ENCODE results near the gene MIPEP.

MIPEP gene

DNA sequence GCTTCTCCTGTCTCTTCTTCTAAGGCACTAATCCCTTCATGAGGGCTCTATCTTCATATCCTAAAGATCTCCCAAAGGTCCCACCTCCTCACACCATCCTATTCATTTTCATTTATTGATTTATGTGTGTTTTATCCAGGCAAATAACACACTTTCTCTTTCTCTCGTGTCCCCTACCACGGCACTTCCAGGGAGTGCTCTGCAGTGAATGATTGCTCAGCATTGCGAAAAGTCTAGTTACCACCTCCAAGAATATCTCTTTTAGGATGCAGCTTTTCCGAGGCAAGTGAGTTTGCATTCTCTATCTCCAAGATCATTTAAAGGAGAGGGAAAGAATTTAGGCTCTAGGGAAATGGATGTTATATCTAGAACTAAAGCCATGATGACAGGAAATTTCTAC, 101.7 kb downstream of the MIPEP start:
- Histone ChIP-seq H3K36me3 (ENCODE audit: insufficient read depth, low read length) (no peaks in the 10 kb centered on the region), H3K4me1 (ENCODE audit: insufficient read depth, low read length) (peaks cover 11% of the 10 kb centered on the region), H3K27ac (ENCODE audit: low read depth, low read length) (no peak overlapping the region), H3K4me3 (ENCODE audit: low read depth in 1 of 2, low read length in 2 of 2) (no peak overlapping the region), H3K9ac (ENCODE audit: low read length) (no peak overlapping the region), H3K27me3 (ENCODE audit: control insufficient read depth in 1 of 2, insufficient read depth in 2 of 2, low read length in 2 of 2) (no peaks in the 10 kb centered on the region), H3K9me3 (ENCODE audit: low read length) (no peaks in the 10 kb centered on the region)

DNA sequence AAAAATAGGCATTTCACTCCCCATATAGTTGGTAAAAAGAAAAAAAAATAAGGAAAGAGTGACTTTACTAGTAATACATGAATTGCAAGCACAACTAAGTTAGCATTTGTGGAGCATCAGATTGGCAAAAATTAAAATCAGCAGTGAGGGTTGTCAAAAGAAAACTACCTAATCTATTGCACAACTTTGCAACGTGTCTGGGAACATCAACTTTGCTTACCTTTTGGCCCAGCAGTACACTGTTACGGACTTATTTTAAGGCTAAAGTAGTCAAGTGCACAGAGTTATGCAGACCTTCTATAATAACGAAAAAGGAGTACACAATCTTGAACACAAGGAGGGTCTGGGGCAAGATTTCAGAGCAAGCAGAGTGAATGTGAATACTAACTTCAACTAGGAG, 102.6 kb downstream of the MIPEP start:
- peaks cover 11% of the 10 kb centered on the region for H3K4me1 ChIP-seq (ENCODE audit: insufficient read depth, low read length)
- no peak overlapping the region for H3K9ac ChIP-seq (ENCODE audit: low read length)
- no peaks in the 10 kb centered on the region for H3K36me3 ChIP-seq (ENCODE audit: insufficient read depth, low read length)
- H3K9me3 ChIP-seq (ENCODE audit: low read length), result no peaks in the 10 kb centered on the region
- H3K27me3 ChIP-seq (ENCODE audit: control insufficient read depth in 1 of 2, insufficient read depth in 2 of 2, low read length in 2 of 2), result no peaks in the 10 kb centered on the region
- H3K27ac ChIP-seq (ENCODE audit: low read depth, low read length), result no peak overlapping the region
- H3K4me3 ChIP-seq (ENCODE audit: low read depth in 1 of 2, low read length in 2 of 2), result no peak overlapping the region

DNA sequence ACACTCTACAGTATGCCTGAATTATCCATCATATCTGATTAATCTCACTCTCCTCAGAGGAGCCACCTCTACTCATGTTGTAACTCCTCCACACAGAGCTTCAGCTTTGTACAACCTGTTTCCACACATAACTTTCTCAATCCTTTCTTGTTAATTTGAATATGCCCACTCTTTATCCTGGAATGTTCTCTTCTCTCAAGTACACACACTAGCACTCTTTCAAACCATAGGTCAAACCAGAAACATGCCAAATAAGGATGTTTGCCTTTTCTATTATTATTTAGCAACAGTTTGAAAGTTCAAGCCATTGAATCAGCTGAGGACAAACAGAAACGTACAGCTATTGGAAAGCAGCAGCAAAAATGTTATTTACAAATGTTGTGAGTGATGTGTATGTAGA, 110.3 kb downstream of the MIPEP start:
- no peaks in the 10 kb centered on the region for H3K9me3 ChIP-seq (ENCODE audit: low read length)
- H3K9ac ChIP-seq (ENCODE audit: low read length), result no peak overlapping the region
- no peaks in the 10 kb centered on the region for H3K27me3 ChIP-seq (ENCODE audit: control insufficient read depth in 1 of 2, insufficient read depth in 2 of 2, low read length in 2 of 2)
- peaks cover 10% of the 10 kb centered on the region for H3K4me1 ChIP-seq (ENCODE audit: insufficient read depth, low read length)
- H3K4me3 ChIP-seq (ENCODE audit: low read depth in 1 of 2, low read length in 2 of 2), result no peak overlapping the region
- H3K27ac ChIP-seq (ENCODE audit: low read depth, low read length), result no peak overlapping the region
- no peaks in the 10 kb centered on the region for H3K36me3 ChIP-seq (ENCODE audit: insufficient read depth, low read length)

DNA sequence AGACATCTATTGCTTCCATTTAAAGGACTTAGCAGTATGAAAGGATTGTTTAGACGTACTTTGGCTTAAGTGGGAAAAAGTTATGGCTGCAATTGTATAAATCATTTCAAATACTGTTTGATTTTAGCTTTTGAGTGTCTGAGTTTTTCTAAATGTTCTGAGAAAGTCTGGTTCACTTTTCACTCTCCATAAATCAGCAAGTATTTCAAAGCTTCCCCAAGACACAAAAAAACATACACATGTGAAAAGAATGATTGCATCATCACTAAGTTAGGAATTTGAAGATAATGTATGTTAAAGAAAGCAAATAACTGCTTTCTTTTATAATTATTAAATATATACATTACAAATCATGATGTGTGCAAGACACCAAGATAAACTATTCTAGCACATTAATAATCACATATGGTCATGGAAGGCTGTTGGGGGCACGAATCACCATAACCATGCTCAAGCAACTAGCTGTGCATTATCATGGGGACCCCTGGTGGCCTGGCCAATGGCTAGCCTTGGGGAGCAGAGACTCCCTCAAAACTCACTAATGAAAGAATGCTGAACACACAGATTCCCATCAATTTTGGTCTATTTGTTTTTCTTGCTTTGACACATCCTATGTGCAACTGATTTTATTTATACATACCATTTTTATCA, 111.1 kb downstream of the MIPEP start:
- Histone ChIP-seq H3K4me1 (ENCODE audit: insufficient read depth, low read length) (peaks cover 10% of the 10 kb centered on the region), H3K36me3 (ENCODE audit: insufficient read depth, low read length) (no peaks in the 10 kb centered on the region), H3K9me3 (ENCODE audit: low read length) (no peaks in the 10 kb centered on the region), H3K4me3 (ENCODE audit: low read depth in 1 of 2, low read length in 2 of 2) (no peak overlapping the region), H3K27ac (ENCODE audit: low read depth, low read length) (no peak overlapping the region), H3K27me3 (ENCODE audit: control insufficient read depth in 1 of 2, insufficient read depth in 2 of 2, low read length in 2 of 2) (no peaks in the 10 kb centered on the region), H3K9ac (ENCODE audit: low read length) (no peak overlapping the region)

DNA sequence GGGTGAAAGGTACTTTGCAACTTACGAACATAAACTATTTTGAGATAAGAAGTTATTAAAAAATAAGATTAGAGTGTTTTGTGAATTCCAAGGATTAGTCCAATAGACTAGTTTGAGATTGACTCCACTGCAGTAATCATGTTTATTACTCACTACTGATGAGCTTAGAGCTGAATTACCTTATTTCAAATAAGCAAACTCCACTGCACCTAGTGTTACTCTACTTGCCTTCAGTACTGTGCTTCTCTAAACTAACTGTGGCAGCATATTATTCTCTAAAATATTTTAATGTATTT, 111.7 kb downstream of the MIPEP start:
- Histone ChIP-seq H3K4me1 (ENCODE audit: insufficient read depth, low read length) (peaks cover 10% of the 10 kb centered on the region), H3K27me3 (ENCODE audit: control insufficient read depth in 1 of 2, insufficient read depth in 2 of 2, low read length in 2 of 2) (no peaks in the 10 kb centered on the region), H3K4me3 (ENCODE audit: low read depth in 1 of 2, low read length in 2 of 2) (no peak overlapping the region), H3K9ac (ENCODE audit: low read length) (no peak overlapping the region), H3K27ac (ENCODE audit: low read depth, low read length) (no peak overlapping the region), H3K36me3 (ENCODE audit: insufficient read depth, low read length) (no peaks in the 10 kb centered on the region), H3K9me3 (ENCODE audit: low read length) (no peaks in the 10 kb centered on the region)

DNA sequence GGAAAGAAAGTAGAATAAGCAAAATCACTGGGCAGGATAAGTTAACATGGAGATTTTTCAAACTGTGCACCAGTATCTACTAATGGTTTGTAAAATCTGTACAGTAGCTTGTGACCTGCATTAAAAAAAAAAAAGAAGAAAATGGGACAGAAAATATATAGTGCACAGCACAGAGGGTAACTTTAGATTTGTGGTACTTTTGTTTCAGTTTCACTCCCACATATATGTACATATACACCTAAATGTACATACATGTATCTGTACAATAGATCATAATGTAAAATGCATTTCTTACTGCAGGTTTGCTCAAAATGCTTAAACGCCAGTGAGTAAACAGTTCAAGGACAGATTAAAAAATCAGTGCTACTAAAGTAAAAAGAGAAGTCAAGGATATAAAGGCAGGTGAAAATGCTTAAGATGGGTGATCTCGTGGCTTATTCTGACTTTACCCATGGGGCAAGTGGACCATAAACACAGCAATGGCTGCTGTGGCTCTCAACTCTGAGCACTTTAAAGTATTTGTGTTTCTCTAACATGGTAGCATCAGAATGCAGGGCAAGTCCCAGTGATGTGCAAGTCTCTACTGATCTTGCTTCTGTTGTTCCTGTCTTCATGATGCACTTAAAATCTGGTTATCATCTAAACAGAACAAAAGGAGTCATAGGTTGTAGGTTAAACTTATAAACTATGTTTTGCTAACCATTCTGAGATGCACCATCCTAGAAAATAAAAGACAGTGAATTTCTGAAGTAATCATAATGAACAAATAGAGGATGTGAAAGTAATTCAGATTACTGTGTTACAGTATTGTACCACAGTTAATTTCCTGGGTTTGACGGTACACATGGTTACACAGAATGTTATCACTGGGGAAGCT, 112.3 kb downstream of the MIPEP start:
- H3K9ac ChIP-seq (ENCODE audit: low read length), result no peak overlapping the region
- no peaks in the 10 kb centered on the region for H3K9me3 ChIP-seq (ENCODE audit: low read length)
- no peak overlapping the region for H3K27ac ChIP-seq (ENCODE audit: low read depth, low read length)
- no peaks in the 10 kb centered on the region for H3K36me3 ChIP-seq (ENCODE audit: insufficient read depth, low read length)
- H3K4me3 ChIP-seq (ENCODE audit: low read depth in 1 of 2, low read length in 2 of 2), result no peak overlapping the region
- H3K4me1 ChIP-seq (ENCODE audit: insufficient read depth, low read length), result peaks cover 10% of the 10 kb centered on the region
- H3K27me3 ChIP-seq (ENCODE audit: control insufficient read depth in 1 of 2, insufficient read depth in 2 of 2, low read length in 2 of 2), result no peaks in the 10 kb centered on the region

DNA sequence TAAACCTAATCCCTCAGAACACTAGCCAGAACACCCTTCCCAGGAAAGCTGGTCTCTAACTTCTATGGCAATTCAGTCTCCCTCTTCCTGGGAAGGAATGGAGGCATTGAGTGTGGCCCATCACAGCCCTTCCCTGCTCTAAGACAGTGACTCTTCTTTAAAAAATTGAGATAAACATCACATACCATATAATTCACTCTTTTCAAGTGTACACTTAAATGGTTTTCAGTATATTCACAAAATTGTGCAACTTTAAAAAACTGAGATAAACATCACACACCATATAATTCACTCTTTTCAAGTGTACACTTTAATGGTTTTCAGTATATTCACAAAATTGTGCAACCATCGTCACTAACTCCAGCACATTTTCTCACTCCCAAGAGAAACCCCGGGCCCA, 116.5 kb downstream of the MIPEP start:
- no peak overlapping the region for H3K4me3 ChIP-seq (ENCODE audit: low read depth in 1 of 2, low read length in 2 of 2)
- H3K36me3 ChIP-seq (ENCODE audit: insufficient read depth, low read length), result no peaks in the 10 kb centered on the region
- H3K9ac ChIP-seq (ENCODE audit: low read length), result no peak overlapping the region
- H3K27ac ChIP-seq (ENCODE audit: low read depth, low read length), result no peak overlapping the region
- H3K9me3 ChIP-seq (ENCODE audit: low read length), result no peaks in the 10 kb centered on the region
- peaks cover 7% of the 10 kb centered on the region for H3K4me1 ChIP-seq (ENCODE audit: insufficient read depth, low read length)
- no peaks in the 10 kb centered on the region for H3K27me3 ChIP-seq (ENCODE audit: control insufficient read depth in 1 of 2, insufficient read depth in 2 of 2, low read length in 2 of 2)

DNA sequence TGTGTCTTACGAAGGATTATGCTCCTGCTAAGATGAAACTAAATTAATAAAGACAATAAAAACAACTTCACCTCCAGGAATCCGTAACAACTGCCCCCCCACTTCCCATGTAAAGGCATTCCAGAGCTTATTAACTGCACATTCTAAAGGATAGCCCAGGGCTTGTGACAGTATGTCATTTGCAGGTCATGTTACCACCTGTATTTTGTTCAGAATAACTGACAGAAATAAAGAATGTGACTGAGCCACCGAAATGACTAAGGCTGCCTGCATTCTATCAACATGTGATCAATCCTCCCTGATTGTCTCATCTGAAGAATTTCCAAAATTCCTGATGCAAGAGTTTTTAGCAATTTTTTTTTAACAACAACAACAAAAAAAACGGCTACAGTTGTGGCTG, 117.2 kb downstream of the MIPEP start:
- no peak overlapping the region for H3K27ac ChIP-seq (ENCODE audit: low read depth, low read length)
- H3K36me3 ChIP-seq (ENCODE audit: insufficient read depth, low read length), result no peaks in the 10 kb centered on the region
- H3K4me1 ChIP-seq (ENCODE audit: insufficient read depth, low read length), result peaks cover 4% of the 10 kb centered on the region
- H3K4me3 ChIP-seq (ENCODE audit: low read depth in 1 of 2, low read length in 2 of 2), result no peak overlapping the region
- H3K27me3 ChIP-seq (ENCODE audit: control insufficient read depth in 1 of 2, insufficient read depth in 2 of 2, low read length in 2 of 2), result no peaks in the 10 kb centered on the region
- H3K9me3 ChIP-seq (ENCODE audit: low read length), result no peaks in the 10 kb centered on the region
- no peak overlapping the region for H3K9ac ChIP-seq (ENCODE audit: low read length)

DNA sequence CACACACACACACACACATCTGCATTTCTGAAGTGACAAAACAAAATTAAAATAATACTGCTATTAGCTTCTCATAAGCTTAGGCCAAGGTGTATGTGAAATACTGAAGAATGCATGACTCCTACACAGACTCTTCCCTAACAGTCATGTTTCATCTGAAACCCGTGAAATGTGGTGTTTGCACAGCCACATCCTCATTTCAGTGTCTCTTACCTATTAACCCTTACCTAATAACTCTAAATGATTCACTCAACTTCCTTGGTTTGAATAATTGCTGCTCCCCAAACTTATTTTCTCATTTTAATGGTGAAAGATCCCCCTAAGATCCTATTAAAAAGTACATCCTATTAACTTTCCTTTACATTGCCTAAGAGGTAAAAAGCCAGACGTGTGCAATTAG, 117.6 kb downstream of the MIPEP start:
- no peaks in the 10 kb centered on the region for H3K27me3 ChIP-seq (ENCODE audit: control insufficient read depth in 1 of 2, insufficient read depth in 2 of 2, low read length in 2 of 2)
- no peak overlapping the region for H3K27ac ChIP-seq (ENCODE audit: low read depth, low read length)
- no peaks in the 10 kb centered on the region for H3K9me3 ChIP-seq (ENCODE audit: low read length)
- H3K36me3 ChIP-seq (ENCODE audit: insufficient read depth, low read length), result no peaks in the 10 kb centered on the region
- no peak overlapping the region for H3K4me3 ChIP-seq (ENCODE audit: low read depth in 1 of 2, low read length in 2 of 2)
- peaks cover 4% of the 10 kb centered on the region for H3K4me1 ChIP-seq (ENCODE audit: insufficient read depth, low read length)
- H3K9ac ChIP-seq (ENCODE audit: low read length), result no peak overlapping the region

DNA sequence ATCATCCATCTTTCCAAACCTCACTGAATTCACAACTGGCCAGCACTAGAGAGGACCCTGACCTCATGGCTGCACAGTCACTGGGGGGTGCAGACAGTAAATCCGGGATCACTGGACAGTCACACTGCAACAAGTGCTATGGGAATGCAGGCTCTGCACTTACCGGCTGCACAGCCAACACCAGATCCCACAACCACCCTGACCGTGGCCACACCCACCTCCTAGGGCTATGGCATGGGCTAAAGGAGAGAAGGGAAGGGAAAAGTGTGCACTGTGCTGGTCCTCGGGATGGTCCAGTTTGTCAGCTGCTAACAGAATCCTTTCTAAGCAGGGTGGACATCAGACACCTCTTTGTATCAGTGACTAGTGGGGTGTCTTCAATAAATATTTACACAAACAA, 118.2 kb downstream of the MIPEP start:
- Histone ChIP-seq H3K36me3 (ENCODE audit: insufficient read depth, low read length) (no peaks in the 10 kb centered on the region), H3K4me3 (ENCODE audit: low read depth in 1 of 2, low read length in 2 of 2) (no peak overlapping the region), H3K9me3 (ENCODE audit: low read length) (no peaks in the 10 kb centered on the region), H3K27ac (ENCODE audit: low read depth, low read length) (no peak overlapping the region), H3K9ac (ENCODE audit: low read length) (no peak overlapping the region), H3K27me3 (ENCODE audit: control insufficient read depth in 1 of 2, insufficient read depth in 2 of 2, low read length in 2 of 2) (no peaks in the 10 kb centered on the region), H3K4me1 (ENCODE audit: insufficient read depth, low read length) (peaks cover under 1% of the 10 kb centered on the region)

DNA sequence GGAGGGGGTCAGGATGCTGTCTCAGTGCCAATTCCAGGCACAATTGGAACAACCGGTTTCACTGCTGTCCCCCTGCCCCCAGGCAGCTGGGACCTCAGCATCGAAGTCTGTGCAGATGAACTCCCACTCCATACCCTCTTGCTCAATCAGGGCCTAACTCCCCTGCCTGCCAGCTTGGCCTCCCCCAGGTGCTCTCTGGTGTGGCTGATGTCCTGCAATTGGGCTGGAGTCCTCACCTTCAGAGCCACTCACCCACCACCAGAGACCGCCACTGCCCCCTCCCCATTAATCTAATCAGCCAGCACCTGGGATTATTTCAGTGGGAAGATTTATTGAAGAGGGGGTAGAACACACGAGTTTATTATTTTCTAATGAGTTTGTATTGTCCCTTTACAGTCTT, 118.8 kb downstream of the MIPEP start:
- Histone ChIP-seq H3K4me3 (ENCODE audit: low read depth in 1 of 2, low read length in 2 of 2) (no peak overlapping the region), H3K36me3 (ENCODE audit: insufficient read depth, low read length) (no peaks in the 10 kb centered on the region), H3K4me1 (ENCODE audit: insufficient read depth, low read length) (no peaks in the 10 kb centered on the region), H3K27me3 (ENCODE audit: control insufficient read depth in 1 of 2, insufficient read depth in 2 of 2, low read length in 2 of 2) (no peaks in the 10 kb centered on the region), H3K9ac (ENCODE audit: low read length) (no peak overlapping the region), H3K9me3 (ENCODE audit: low read length) (no peaks in the 10 kb centered on the region), H3K27ac (ENCODE audit: low read depth, low read length) (no peak overlapping the region)

DNA sequence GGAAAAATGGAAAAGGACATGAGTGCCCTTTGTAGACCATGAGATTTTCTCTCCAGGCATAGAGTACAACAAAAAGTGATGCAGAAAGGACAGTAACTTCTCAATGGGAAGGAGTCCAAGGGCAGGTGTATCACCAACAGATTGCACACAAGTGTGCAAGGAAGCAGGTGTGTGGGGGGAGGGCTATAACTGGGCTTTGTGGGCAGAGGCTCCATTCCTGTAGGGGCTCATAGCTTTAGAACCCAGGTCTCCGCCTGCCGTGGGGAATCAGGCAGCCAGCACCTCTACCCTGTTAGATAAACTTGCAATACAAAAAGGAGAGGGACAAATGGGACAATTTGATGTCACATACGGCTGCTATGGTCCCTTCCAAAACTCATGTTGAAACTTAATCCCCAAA, 119.8 kb downstream of the MIPEP start:
- no peaks in the 10 kb centered on the region for H3K36me3 ChIP-seq (ENCODE audit: insufficient read depth, low read length)
- H3K9me3 ChIP-seq (ENCODE audit: low read length), result no peaks in the 10 kb centered on the region
- H3K27me3 ChIP-seq (ENCODE audit: control insufficient read depth in 1 of 2, insufficient read depth in 2 of 2, low read length in 2 of 2), result no peaks in the 10 kb centered on the region
- H3K4me3 ChIP-seq (ENCODE audit: low read depth in 1 of 2, low read length in 2 of 2), result no peak overlapping the region
- no peak overlapping the region for H3K27ac ChIP-seq (ENCODE audit: low read depth, low read length)
- H3K4me1 ChIP-seq (ENCODE audit: insufficient read depth, low read length), result no peaks in the 10 kb centered on the region
- H3K9ac ChIP-seq (ENCODE audit: low read length), result no peak overlapping the region

Measured in muscle layer of colon (tissue), 2 donors.